Dendritic cell treated with granulocyte-macrophage colony-stimulating factor and Interleukin-4, amounts not matched to agents 40 ng/mL and 50 ng/mL, for 4 days (primary cell): ENCODE results near the gene NFYC.

Experiments
- H3K27ac Mint-ChIP-seq: one replicate; pipeline ENCODE4 v1.8.0; 2022; ENCODE audit warnings: mild to moderate bottlenecking, mixed read lengths
- H3K27me3 Mint-ChIP-seq: one replicate; pipeline ENCODE4 v1.8.0; 2022; ENCODE audit warnings: mild to moderate bottlenecking, mixed read lengths
- H3K36me3 Mint-ChIP-seq: one replicate; pipeline ENCODE4 v1.8.0; 2022; ENCODE audit warnings: low read depth, mixed read lengths
- H3K4me1 Mint-ChIP-seq: one replicate; pipeline ENCODE4 v1.8.0; 2022; ENCODE audit warnings: low read depth, mixed read lengths
- H3K4me3 Mint-ChIP-seq: one replicate; pipeline ENCODE4 v1.8.0; 2022; ENCODE audit warnings: mild to moderate bottlenecking, moderate library complexity, mixed read lengths
- H3K9me3 Mint-ChIP-seq: one replicate; pipeline ENCODE4 v1.8.0; 2022; ENCODE audit warnings: mixed read lengths
- intact Hi-C: fragments of 100-400 bp; cut with micrococcal nuclease; formaldehyde crosslinking; loops from one replicate; pipeline ENCODE4 v1.15.0; 2022

NFYC gene

DNA sequence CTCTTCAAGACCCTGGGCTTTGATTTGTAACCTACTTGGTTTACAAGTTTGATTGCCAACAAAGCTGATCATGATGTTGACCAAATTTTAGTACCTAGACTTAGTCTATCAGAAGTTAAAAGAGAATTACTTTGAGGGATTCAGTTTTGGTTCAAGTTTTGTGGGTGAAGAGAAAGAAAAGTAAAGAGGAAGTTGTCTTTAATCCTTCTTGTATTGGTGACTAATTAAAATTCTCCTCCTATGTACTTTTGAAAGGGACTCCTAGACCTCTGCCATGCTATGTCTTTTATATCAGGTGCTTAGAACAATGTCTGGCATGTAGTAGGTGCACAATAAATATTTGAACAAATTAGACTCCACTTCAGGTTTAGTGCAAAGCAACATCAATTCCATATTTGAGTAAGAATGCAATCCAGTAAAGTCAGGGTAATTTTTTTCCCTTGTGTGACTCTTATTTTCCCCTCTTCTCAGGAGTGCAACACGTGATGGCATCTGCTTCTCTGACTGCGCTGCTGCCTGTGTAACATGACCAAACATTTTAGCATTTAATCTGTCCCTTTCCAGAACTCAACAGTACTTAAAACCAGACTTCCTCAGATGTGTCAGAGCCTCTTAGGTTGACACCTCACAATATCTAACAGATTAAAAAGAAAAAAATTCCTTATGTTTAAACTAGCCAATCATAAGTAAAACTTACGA, 51.0 kb downstream of the NFYC start:
- no peak overlapping the region for H3K4me3 Mint-ChIP-seq
- peaks cover 16% of the 10 kb centered on the region for H3K4me1 Mint-ChIP-seq
- no peaks in the 10 kb centered on the region for H3K27me3 Mint-ChIP-seq
- H3K27ac Mint-ChIP-seq, result no peak overlapping the region
- no peaks in the 10 kb centered on the region for H3K9me3 Mint-ChIP-seq
- H3K36me3 Mint-ChIP-seq, result peaks cover 95% of the 10 kb centered on the region
- intact Hi-C loops, result no loop called here

DNA sequence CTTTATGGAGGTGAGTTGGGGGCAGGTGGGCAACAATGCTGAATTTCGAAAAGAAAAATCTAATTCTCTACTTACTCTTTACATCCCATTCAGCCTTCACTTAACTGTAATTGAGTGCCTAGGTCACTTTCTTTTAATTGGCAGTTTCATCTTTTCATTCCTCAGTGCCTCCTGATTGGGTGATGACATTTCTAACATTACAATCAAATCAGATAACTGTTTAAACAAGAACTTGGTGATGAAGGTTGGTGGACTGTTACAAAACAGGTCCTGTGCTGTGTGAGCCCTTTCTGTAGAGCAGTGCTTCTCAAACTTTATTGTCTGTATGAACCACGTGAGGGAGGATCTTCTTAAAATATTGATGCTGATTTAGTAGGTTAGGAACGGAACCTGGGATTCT, 51.9 kb downstream of the NFYC start:
- no peaks in the 10 kb centered on the region for H3K9me3 Mint-ChIP-seq
- no peaks in the 10 kb centered on the region for H3K27me3 Mint-ChIP-seq
- intact Hi-C loops, result no loop called here
- peaks cover 98% of the 10 kb centered on the region for H3K36me3 Mint-ChIP-seq
- H3K27ac Mint-ChIP-seq, result no peak overlapping the region
- peaks cover 16% of the 10 kb centered on the region for H3K4me1 Mint-ChIP-seq
- no peak overlapping the region for H3K4me3 Mint-ChIP-seq

DNA sequence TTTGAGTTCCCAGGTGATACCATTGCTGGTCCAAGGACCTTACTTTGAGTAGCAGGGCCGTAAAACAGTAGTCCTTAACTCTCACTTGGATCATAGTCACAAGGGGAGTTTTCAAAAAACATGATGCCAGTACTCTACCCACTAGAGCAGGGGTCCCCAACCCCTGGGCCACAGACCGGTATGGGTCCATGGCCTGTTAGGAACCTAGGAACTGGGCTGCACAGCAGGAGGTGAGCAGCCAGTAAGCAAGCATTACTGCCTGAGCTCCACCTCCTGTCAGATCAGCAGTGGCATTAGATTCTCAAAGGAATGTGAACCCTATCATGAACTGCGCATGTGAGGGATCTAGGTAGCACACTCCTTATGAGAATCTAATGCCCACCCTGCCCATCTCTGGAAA, 52.4 kb downstream of the NFYC start:
- Mint-ChIP-seq H3K9me3 (no peaks in the 10 kb centered on the region), H3K4me1 (peaks cover 16% of the 10 kb centered on the region), H3K27ac (no peak overlapping the region), H3K27me3 (no peaks in the 10 kb centered on the region), H3K4me3 (no peak overlapping the region), H3K36me3 (peaks cover 96% of the 10 kb centered on the region)
- intact Hi-C loops, result no loop called here

DNA sequence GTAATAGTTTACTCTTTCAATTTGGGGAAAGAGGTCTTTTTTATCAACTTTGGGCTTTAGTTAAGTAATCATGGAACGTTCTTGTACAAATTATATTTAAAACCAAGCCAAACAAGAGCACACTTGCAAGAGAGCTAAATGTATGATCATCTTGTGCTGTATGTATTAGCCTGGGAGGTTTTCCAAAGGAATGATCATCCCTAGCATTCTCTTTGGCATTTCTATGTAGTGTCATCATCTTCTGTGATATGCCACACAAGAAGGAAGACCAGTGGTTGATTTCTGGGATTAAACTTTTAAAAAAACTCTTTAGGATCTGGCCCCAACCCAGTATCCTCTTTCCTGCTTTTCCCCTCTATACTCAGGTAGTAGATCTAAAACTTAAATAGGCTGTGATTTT, 53.7 kb downstream of the NFYC start:
- Mint-ChIP-seq H3K27me3 (no peaks in the 10 kb centered on the region), H3K36me3 (peaks cover 96% of the 10 kb centered on the region), H3K9me3 (no peaks in the 10 kb centered on the region), H3K4me3 (no peak overlapping the region), H3K4me1 (peaks cover 9% of the 10 kb centered on the region), H3K27ac (no peak overlapping the region)
- intact Hi-C loops, result no loop called here

DNA sequence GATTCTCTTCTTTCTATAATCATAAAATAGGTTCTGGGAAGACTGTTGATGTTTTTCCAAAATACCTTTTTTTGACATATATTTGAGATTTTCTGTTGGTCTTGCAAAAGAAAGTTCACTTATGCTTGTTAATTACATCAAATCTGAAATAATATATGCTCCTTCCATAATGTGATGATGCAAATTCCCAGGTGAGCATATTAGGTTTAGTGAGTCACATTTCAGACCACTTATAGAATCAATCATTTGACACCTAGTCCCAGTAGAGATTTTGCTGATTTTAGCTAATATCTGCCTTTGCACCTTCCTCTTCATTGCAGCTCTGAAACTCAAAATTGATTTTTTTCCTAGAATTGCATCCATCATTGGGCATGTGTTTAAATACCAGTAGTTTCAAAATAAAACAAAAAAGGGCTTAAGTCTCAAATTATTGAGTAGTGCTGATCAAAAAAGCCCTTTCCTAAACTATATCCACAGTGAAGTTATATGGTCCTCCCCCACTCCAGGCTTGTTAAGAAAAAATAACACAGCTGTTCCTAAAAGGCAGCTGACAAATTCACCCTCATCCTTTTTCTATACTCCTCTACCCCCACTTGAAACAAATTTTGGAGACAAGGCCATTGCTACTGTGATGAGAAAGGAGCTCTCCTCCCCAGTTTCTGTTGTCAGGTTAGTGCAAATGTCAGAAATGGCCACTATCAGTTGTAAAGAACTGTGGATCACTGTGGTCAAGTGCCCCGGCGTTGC, 55.0 kb downstream of the NFYC start:
- no peaks in the 10 kb centered on the region for H3K9me3 Mint-ChIP-seq
- H3K4me1 Mint-ChIP-seq, result peaks cover 9% of the 10 kb centered on the region
- intact Hi-C loops, result no loop called here
- H3K4me3 Mint-ChIP-seq, result no peak overlapping the region
- H3K27ac Mint-ChIP-seq, result no peak overlapping the region
- no peaks in the 10 kb centered on the region for H3K27me3 Mint-ChIP-seq
- H3K36me3 Mint-ChIP-seq, result peaks cover 96% of the 10 kb centered on the region

DNA sequence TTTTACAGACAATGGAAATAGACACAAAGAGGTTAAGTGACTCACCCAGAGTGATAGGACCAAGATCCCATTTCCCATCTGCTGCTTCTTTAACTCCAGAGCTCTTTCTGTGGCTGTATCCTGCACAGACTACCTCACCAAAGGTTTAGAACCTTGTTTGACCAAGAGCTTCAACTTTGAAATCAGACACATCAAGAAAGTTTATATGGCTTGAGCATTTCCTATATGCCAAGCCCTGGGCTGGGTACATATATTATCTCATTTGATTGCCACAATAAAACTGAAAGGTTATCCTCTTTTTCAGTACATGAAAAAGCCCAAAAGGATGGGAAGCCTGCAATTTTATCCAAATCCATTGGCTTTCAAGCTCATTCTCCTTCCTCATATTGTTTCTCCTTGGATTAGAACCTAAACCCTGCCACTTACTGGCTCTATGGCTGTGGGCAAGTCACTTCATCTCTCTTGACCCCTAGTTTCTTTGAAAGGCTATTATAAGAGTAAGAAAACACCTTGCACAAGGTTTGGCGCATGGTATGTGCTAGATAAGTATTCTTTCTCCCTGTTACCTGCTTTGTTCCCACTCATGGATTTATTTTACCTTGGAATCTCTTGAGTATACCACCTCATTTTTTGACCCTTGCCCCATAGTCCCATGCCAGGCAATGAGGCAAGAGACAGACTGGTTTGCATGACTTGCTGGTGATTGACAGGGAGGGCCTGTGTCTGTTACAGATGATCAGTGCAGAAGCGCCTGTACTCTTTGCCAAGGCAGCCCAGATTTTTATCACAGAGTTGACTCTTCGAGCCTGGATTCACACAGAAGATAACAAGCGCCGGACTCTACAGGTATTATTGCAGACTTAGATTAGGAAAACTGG, 57.6 kb downstream of the NFYC start:
- Mint-ChIP-seq H3K36me3 (peaks cover 95% of the 10 kb centered on the region), H3K27ac (no peak overlapping the region), H3K4me3 (no peak overlapping the region), H3K4me1 (no peaks in the 10 kb centered on the region), H3K9me3 (no peaks in the 10 kb centered on the region), H3K27me3 (no peaks in the 10 kb centered on the region)
- intact Hi-C loops, result no loop called here

DNA sequence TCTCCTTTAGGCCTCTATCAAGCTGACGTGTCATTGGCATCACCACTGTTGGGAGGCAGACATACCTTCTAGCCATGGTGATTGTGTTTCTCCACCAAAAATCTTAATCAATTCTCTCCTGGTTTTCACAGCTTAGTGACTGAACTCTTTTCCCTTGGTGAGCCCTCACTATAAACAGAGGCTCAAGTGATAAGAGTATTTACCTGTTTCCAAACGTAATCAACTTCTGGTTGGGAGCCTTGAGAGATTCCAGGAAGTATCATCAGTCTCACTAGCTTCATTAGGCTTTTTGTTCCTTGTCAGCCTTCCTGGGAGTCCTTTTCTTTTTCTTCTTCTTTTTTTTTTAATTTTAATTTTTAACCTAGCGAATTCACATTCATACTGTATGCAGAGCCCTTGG, 58.3 kb downstream of the NFYC start:
- no peaks in the 10 kb centered on the region for H3K9me3 Mint-ChIP-seq
- no peaks in the 10 kb centered on the region for H3K4me1 Mint-ChIP-seq
- H3K4me3 Mint-ChIP-seq, result no peak overlapping the region
- H3K27me3 Mint-ChIP-seq, result no peaks in the 10 kb centered on the region
- intact Hi-C loops, result no loop called here
- H3K36me3 Mint-ChIP-seq, result peaks cover 95% of the 10 kb centered on the region
- no peak overlapping the region for H3K27ac Mint-ChIP-seq

DNA sequence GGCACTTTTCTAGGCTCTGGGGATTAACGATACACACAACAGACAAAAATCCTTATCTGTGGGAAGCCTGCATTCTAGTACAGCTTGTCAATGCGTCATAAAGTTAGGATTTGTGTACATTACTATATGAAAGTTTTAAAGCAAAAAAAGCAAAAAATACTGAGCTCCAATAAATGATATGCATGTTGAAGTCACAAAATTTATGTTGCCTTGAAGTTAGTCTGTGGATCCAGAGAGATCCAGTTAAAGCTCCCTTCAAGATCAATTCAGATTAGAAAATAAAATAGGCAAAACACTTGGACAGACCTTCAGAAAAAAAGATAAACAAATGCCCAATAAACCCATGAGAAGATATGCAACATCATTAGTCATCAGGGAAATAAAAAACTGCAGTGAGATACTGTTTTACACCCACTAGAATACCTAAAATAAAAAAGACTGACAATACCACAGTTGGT, 59.0 kb downstream of the NFYC start:
- intact Hi-C loops, result no loop called here
- Mint-ChIP-seq H3K9me3 (no peaks in the 10 kb centered on the region), H3K36me3 (peaks cover 95% of the 10 kb centered on the region), H3K4me3 (no peak overlapping the region), H3K27ac (no peak overlapping the region), H3K4me1 (no peaks in the 10 kb centered on the region), H3K27me3 (no peaks in the 10 kb centered on the region)

DNA sequence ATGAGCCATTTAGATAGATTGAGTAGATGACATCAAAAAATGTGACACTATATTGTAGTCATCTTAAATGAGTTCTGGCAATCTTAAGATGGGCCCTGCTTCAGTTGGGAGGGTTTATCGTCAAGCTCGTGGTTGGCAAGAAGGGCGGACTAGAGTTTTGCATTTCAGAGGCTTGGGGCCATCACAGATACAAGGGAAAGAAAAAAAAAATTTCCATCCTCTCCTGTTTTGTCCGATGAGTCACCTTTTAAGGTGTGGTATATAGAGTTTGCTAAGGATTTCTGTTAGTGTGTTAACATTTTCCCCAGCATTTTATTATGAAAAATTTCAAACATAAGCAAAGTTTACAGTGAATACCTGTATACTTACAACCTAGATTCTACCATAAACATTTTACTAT, 60.3 kb downstream of the NFYC start:
- Mint-ChIP-seq H3K4me3 (no peak overlapping the region), H3K36me3 (peaks cover 95% of the 10 kb centered on the region), H3K27ac (no peak overlapping the region), H3K9me3 (no peaks in the 10 kb centered on the region), H3K27me3 (no peaks in the 10 kb centered on the region), H3K4me1 (no peaks in the 10 kb centered on the region)
- intact Hi-C loops, result no loop called here

DNA sequence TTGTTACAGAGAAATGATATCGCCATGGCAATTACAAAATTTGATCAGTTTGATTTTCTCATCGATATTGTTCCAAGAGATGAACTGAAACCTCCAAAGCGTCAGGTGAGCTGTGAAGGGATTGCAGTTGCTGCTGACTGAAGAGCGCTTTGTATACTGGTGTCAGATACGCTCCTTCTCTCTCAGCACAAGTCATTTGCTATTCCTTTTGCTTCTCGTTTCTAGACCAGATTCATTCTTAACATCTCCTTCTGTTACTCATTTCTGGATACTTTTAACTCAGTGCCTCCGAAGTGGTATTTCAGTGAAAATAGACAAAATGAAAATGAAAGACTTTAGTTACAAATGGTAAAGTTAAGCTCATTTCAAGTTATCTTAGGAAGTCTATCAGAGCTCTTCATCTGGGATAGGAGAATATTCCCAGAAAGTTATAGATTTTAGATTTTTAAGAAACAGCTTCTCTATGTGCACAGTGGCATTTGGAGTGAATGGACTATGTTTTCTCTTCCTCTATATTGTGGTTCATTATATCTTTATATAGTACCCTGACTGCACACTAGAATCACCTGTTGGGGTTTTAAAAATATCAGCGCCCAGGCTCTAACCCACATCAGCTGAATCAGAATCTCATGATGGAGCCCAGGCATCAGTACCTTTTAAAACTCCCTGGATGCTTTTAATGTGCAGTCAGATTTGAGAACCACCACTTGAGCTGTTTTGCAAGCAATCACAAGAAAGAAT, 61.8 kb downstream of the NFYC start:
- H3K27me3 Mint-ChIP-seq, result no peaks in the 10 kb centered on the region
- intact Hi-C loops, result no loop called here
- no peaks in the 10 kb centered on the region for H3K4me1 Mint-ChIP-seq
- H3K27ac Mint-ChIP-seq, result no peak overlapping the region
- peaks cover 95% of the 10 kb centered on the region for H3K36me3 Mint-ChIP-seq
- no peak overlapping the region for H3K4me3 Mint-ChIP-seq
- no peaks in the 10 kb centered on the region for H3K9me3 Mint-ChIP-seq

DNA sequence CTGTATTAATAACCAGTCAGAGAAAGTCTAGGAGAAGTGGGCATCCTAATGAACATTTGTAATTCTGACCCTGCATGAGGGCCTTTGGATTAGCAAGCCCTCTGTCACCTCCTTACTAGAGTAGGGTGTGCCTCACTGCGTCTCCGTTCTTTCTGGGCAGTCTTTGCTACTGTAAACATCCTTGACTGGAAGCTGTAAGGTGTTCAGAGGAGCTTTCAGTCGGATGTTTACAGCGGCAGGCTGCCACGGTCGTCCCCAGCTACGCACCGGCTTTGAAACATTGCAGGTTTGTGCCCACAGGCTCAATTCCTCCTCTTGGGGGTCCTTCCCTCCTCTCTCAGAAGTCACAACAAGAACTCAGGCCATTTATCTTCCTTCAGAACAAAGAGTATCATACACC, 62.7 kb downstream of the NFYC start:
- no peaks in the 10 kb centered on the region for H3K4me1 Mint-ChIP-seq
- intact Hi-C loops, result no loop called here
- no peak overlapping the region for H3K4me3 Mint-ChIP-seq
- no peak overlapping the region for H3K27ac Mint-ChIP-seq
- no peaks in the 10 kb centered on the region for H3K27me3 Mint-ChIP-seq
- no peaks in the 10 kb centered on the region for H3K9me3 Mint-ChIP-seq
- peaks cover 96% of the 10 kb centered on the region for H3K36me3 Mint-ChIP-seq

DNA sequence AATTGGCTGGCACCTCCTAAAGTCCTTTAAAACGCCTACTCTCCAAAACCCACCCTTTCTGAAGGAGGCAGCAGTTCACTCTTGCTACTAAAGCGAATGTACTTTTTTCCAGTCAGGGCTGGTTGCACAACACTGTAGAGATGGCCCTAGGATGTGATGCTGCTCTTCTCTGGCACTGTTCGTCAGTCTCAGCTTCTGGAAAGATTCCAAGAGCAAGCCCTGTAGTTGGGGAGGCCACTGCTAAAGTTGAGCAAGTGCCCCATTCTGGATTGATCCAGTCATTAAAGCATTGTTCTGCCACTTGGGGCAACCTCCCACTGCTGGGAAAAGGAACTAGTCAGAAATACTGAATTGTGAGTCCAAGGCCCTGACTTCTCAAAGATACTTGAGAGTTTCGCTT, 63.6 kb downstream of the NFYC start:
- intact Hi-C loops, result no loop called here
- H3K27me3 Mint-ChIP-seq, result no peaks in the 10 kb centered on the region
- H3K36me3 Mint-ChIP-seq, result peaks cover 96% of the 10 kb centered on the region
- no peak overlapping the region for H3K27ac Mint-ChIP-seq
- H3K4me1 Mint-ChIP-seq, result no peaks in the 10 kb centered on the region
- no peaks in the 10 kb centered on the region for H3K9me3 Mint-ChIP-seq
- H3K4me3 Mint-ChIP-seq, result no peak overlapping the region

DNA sequence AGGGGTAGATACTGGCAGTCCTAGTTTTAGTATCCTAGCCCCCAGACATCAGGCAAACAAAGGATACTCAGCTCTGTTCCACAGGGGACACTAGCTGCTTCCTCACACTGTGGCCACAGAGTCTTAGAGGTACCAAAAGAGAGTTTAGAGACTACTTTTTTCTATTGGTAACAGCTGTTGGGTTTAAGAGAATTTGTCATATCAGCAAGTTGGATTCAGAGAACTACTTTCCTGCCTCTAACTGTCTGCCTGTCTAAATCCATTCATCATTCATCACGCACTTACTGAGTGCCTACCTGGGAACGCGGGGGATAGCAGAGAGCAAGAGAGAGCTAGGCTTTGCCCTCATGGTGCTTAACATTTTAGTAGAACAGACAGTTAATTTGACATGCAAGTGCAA, 65.0 kb downstream of the NFYC start:
- no peaks in the 10 kb centered on the region for H3K27me3 Mint-ChIP-seq
- no peak overlapping the region for H3K27ac Mint-ChIP-seq
- peaks cover 96% of the 10 kb centered on the region for H3K36me3 Mint-ChIP-seq
- intact Hi-C loops, result no loop called here
- H3K4me1 Mint-ChIP-seq, result no peaks in the 10 kb centered on the region
- no peak overlapping the region for H3K4me3 Mint-ChIP-seq
- no peaks in the 10 kb centered on the region for H3K9me3 Mint-ChIP-seq
